ENCODE results near the gene CHST15. TPM values are rescaled to one million over a fixed set of nuclear protein-coding genes. Genes with fewer than 3 reads are reported as not detected.

CHST15 gene
- total RNA-seq, 2 donors from 2014 or later: 18.5 to 21.5 TPM

DNA sequence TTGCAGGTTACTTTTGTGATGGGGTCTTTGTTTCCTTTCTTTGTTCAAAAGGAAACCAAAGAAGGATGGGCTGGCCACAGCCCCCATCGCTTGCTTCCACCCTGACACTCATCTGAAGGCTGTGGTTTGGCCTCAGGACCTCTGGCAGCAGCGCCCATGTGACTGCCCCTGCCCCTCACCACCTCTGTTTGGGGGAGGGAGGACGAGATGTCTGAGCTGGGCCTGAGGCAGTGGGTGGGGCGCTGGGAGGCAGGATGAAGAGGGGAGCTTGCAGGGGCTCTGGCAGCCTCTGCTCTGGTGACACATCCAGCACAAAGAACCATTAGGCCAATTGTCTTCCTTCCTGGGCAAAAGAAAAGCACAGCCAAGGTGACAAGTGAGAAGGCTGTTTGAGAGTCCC, 15.9 kb upstream of the CHST15 start:
- no peaks in the 10 kb centered on the region for H3K36me3 ChIP-seq (replicated peaks in 1 of 2; ENCODE audit: insufficient read depth in 1 of 2, low read depth in 2 of 2)
- DNase-seq (no peak), ATAC-seq (no peak)
- H3K4me3 ChIP-seq: no peak overlapping the region
- no peak overlapping the region for H3K27ac ChIP-seq
- WGBS, 2 donors: 50 to 64% methylated on average over 4 of the region's 4 CpGs
- no peaks in the 10 kb centered on the region for H3K9me3 ChIP-seq
- peaks cover 21% of the 10 kb centered on the region for H3K4me1 ChIP-seq
- intact Hi-C loops (cut with DNase I): no loop called here
- H3K27me3 ChIP-seq: no peaks in the 10 kb centered on the region
- TF ChIP-seq, protein P1, sequence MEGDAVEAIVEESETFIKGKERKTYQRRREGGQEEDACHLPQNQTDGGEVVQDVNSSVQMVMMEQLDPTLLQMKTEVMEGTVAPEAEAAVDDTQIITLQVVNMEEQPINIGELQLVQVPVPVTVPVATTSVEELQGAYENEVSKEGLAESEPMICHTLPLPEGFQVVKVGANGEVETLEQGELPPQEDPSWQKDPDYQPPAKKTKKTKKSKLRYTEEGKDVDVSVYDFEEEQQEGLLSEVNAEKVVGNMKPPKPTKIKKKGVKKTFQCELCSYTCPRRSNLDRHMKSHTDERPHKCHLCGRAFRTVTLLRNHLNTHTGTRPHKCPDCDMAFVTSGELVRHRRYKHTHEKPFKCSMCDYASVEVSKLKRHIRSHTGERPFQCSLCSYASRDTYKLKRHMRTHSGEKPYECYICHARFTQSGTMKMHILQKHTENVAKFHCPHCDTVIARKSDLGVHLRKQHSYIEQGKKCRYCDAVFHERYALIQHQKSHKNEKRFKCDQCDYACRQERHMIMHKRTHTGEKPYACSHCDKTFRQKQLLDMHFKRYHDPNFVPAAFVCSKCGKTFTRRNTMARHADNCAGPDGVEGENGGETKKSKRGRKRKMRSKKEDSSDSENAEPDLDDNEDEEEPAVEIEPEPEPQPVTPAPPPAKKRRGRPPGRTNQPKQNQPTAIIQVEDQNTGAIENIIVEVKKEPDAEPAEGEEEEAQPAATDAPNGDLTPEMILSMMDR (IDR thresholded peaks at IDR 0.05): no peak
- no peak for TF ChIP-seq POLR2A (IDR thresholded peaks at IDR 0.05)

DNA sequence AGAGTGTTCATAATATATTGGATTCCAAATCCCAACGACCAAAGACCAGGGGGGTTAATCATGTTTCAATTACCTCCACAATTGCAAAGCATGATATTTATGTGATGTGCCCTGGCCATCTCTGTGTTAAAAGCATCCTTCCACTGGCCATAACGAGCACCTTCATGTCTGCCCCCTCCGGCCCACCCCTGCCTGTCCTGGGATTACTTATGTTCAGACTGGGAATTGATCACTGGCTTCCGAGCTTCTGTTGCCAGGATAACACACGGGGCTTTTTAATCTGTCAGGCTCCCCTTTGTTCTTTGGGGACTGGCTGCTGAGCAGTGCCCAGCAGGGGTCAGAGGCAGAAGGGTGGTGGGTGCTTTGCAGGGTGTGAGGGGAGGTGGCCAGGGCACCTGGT, 13.7 kb upstream of the CHST15 start:
- ATAC-seq: no peak
- Histone ChIP-seq H3K27ac (peak overlapping the region; percentile 5 to 65 (median 58)), H3K9me3 (no peaks in the 10 kb centered on the region), H3K36me3 (replicated peaks in 1 of 2; ENCODE audit: insufficient read depth in 1 of 2, low read depth in 2 of 2) (no peaks in the 10 kb centered on the region), H3K4me1 (peaks cover 21% of the 10 kb centered on the region), H3K4me3 (no peak overlapping the region), H3K27me3 (no peaks in the 10 kb centered on the region)
- TF ChIP-seq, protein P1 (IDR thresholded peaks at IDR 0.05): no peak
- no peak for TF ChIP-seq POLR2A (IDR thresholded peaks at IDR 0.05)
- no peak for DNase-seq
- intact Hi-C loops (cut with DNase I): no loop called here
- WGBS, 2 donors: 41 to 44% methylated on average over 5 of the region's 5 CpGs

DNA sequence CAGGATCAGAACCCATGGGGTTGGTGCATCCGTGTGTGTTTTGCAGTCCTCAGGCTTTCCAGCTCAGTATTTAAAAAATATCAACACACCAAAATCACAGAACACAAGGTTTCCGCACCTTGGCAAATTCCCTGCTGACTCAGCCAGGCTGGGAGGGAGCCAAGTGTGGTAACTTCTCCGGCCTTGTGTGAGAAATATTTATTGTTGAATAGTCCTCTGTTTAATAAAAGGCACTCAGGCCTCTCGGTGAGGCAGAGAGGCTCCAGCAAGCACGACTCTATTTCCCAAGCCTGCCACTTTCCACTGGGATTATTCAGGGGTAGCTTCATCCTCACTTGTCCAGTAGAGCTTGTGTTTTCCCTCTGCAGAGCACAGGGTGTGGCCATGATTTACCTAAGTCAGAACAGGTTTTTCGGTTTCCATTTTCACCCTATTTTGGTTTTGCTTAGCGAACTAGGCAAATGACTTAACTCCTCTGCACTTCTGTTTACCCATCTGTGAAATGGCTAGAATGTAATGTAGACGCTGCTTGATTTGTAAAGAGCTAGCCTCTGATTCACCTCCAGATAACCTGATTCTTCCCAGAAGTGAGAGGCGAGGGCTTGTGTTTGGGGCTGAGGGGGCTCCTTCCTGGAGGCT, 13.0 kb upstream of the CHST15 start:
- Histone ChIP-seq H3K36me3 (replicated peaks in 1 of 2; ENCODE audit: insufficient read depth in 1 of 2, low read depth in 2 of 2) (no peaks in the 10 kb centered on the region), H3K4me1 (peaks cover 21% of the 10 kb centered on the region), H3K9me3 (no peaks in the 10 kb centered on the region), H3K4me3 (no peak overlapping the region), H3K27me3 (no peaks in the 10 kb centered on the region), H3K27ac (peak overlapping the region; percentile 5 to 65 (median 58))
- TF ChIP-seq POLR2A (IDR thresholded peaks at IDR 0.05): no peak
- TF ChIP-seq, protein P1 (IDR thresholded peaks at IDR 0.05): no peak
- peak; percentile 88 for ATAC-seq
- WGBS, 2 donors: 25 to 26% methylated on average over 9 of the region's 9 CpGs
- peak; percentile 77 to 89 (median 81) for DNase-seq
- intact Hi-C loops (cut with DNase I): no loop called here

DNA sequence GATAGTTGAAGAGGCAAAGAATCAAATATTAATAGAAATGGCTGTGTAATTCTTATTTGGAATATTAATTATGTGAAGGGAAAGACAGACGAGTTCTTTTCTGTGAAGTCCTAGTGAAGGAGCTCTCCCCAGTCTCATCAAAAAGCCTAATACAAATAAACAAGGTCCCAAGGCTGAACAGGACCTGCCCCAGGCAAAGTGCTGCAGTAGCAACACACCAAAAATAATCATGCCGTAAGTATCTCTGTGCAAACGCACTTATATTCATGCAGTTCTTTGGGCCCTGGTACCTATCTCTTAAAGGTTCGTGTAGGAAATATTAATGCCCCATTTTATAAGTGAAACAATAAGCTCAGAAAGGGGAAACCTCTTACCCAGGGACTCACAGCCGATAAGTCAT, 12.2 kb upstream of the CHST15 start:
- intact Hi-C loops (cut with DNase I): no loop called here
- TF ChIP-seq, protein P1 (IDR thresholded peaks at IDR 0.05): no peak
- TF ChIP-seq POLR2A (IDR thresholded peaks at IDR 0.05): no peak
- no peaks in the 10 kb centered on the region for H3K9me3 ChIP-seq
- 36 to 55% methylated on average over 5 of the region's 5 CpGs for WGBS, 2 donors
- H3K4me3 ChIP-seq: no peak overlapping the region
- peak overlapping the region in 3 of 4 donors; percentile 57 to 65 (median 60) for H3K27ac ChIP-seq
- DNase-seq (no peak), ATAC-seq (no peak)
- H3K27me3 ChIP-seq: no peaks in the 10 kb centered on the region
- no peaks in the 10 kb centered on the region for H3K36me3 ChIP-seq (replicated peaks in 1 of 2; ENCODE audit: insufficient read depth in 1 of 2, low read depth in 2 of 2)
- peaks cover 21% of the 10 kb centered on the region for H3K4me1 ChIP-seq

DNA sequence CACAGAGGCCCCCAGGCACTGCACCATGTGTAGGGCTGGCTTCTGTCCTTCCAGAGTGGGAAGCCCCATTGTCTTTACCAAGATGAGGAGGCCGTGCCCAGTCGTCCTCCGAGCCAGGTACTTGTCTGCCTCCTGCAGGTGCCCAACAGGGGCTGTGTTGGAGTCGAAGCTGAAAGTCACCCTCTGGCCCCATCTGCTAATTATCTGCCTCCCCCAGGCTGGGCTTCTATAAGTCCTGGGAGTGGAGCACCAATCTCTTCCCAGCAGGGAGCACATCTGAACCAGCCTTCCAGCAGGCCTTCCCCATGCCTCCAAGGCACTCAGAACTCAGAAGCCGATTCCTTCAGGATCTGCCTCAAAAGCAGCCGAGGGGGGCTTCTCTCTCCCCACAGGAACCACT, 11.6 kb upstream of the CHST15 start:
- Histone ChIP-seq H3K27ac (peak overlapping the region in 1 of 4 donors; percentile 57), H3K36me3 (replicated peaks in 1 of 2; ENCODE audit: insufficient read depth in 1 of 2, low read depth in 2 of 2) (no peaks in the 10 kb centered on the region), H3K9me3 (no peaks in the 10 kb centered on the region), H3K27me3 (no peaks in the 10 kb centered on the region), H3K4me3 (no peak overlapping the region), H3K4me1 (peaks cover 21% of the 10 kb centered on the region)
- no peak for ATAC-seq
- TF ChIP-seq POLR2A (IDR thresholded peaks at IDR 0.05): no peak
- TF ChIP-seq, protein P1 (IDR thresholded peaks at IDR 0.05): no peak
- DNase-seq: no peak
- intact Hi-C loops (cut with DNase I): no loop called here
- WGBS, 2 donors: 67 to 71% methylated on average over 6 of the region's 6 CpGs
